Measurements from ENCODE around the gene EEPD1.
"Not testable (repeated sequence)": the region's sequence is repeated elsewhere in the genome, so short reads cannot be mapped to it uniquely, and the experiment has no call there.

Gene EEPD1

GRCh38 chr7:36129048-36129534 is 24.0 kb upstream of the EEPD1 start:
- DNase-seq, result no peak

- no peak for DNase-seq
Measured at GRCh38 chr7:36130236-36130945, 22.7 kb upstream of the EEPD1 start.

GRCh38 chr7:36131026-36131425 is 22.0 kb upstream of the EEPD1 start:
- no peak for DNase-seq

GRCh38 chr7:36131499-36131898 is 21.6 kb upstream of the EEPD1 start:
- DNase-seq, result no peak

- no peak for DNase-seq
Measured at GRCh38 chr7:36132012-36132411, 21.0 kb upstream of the EEPD1 start.

- DNase-seq, result no peak
Measured at GRCh38 chr7:36135700-36136099, 17.4 kb upstream of the EEPD1 start.

GRCh38 chr7:36137258-36137657 is 15.8 kb upstream of the EEPD1 start:
- DNase-seq, result no peak

- no peak for DNase-seq
Measured at GRCh38 chr7:36137754-36138153, 15.3 kb upstream of the EEPD1 start.

- DNase-seq, result no peak
Measured at GRCh38 chr7:36138209-36138608, 14.8 kb upstream of the EEPD1 start.

- no peak for DNase-seq
Measured at GRCh38 chr7:36141351-36141750, 11.7 kb upstream of the EEPD1 start.

- no peak for DNase-seq
Measured at GRCh38 chr7:36141850-36142249, 11.2 kb upstream of the EEPD1 start.

GRCh38 chr7:36144189-36144588 is 8.9 kb upstream of the EEPD1 start:
- DNase-seq, result no peak

- no peak for DNase-seq
Measured at GRCh38 chr7:36145686-36146085, 7.4 kb upstream of the EEPD1 start.

GRCh38 chr7:36147361-36147760 is 5.7 kb upstream of the EEPD1 start:
- DNase-seq, result no peak

GRCh38 chr7:36148422-36149065 is 4.5 kb upstream of the EEPD1 start:
- no peak for DNase-seq

GRCh38 chr7:36149240-36149639 is 3.8 kb upstream of the EEPD1 start:
- not testable (repeated sequence) for DNase-seq

GRCh38 chr7:36149694-36150452 is 3.2 kb upstream of the EEPD1 start:
- no peak for DNase-seq

GRCh38 chr7:36151921-36152755 is 916 bp upstream of the EEPD1 start:
- no peak for DNase-seq

- no peak for DNase-seq
Measured at GRCh38 chr7:36153571-36154097, 580 bp downstream of the EEPD1 start.

- no peak for DNase-seq
Measured at GRCh38 chr7:36154255-36155212, 1.5 kb downstream of the EEPD1 start.

- no peak for DNase-seq
Measured at GRCh38 chr7:36155811-36156361, 2.8 kb downstream of the EEPD1 start.

All from effector CD8-positive, alpha-beta T cell (primary cell).